ENCODE results near the gene PPP1R14B.
A peak's percentile ranks its signal among the peaks of the same experiment; 100 is the strongest.

Gene PPP1R14B, protein sequence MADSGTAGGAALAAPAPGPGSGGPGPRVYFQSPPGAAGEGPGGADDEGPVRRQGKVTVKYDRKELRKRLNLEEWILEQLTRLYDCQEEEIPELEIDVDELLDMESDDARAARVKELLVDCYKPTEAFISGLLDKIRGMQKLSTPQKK

DNA sequence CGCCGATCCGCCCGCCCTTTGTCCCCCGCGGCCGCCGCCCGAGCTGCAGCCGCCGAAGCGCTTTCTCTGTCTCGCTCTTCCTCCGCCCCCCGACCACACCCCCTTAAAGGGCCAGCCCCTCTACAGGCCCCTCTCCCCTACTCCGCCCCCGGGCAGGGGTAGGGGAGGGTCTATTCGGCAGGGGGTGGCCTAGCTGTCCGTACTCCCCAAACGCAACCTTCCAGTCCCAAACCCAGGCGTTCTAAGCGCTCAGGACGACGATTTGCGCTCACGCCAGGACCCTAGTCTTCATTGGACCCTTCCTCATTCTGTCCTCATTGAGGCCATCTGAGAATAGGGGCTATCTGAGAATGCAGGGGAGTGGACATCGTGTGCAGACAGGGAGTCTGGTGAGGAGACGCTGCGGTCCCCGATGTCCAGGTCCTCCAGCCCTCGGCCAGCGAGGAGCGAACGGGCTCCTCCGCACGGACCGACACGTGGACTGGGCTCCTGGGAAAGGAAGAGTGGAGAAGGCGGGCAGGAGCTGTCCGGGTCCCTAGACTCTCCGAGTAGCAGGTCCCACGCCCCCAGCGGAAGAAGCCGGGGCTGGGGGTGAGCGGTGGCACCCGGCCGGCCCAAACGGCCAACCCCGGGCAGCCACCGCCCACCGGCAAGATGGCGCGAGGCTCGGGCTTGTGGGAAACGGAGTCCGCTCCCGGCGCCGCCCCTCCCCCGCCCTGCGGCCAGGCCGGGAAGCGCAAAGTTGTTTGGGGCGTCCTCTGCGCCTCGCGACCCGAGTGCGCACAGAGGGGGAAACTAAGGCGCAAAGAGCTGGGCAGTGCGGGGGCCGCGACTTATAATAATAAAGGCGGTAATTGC is at the start of gene PPP1R14B:
PPP1R14B (minus strand) TSS at position 73 of the 858 bp plus-strand sequence. CDS start 270 bp downstream, outside the sequence.
- peak within 1 kb of the TSS; percentile 80 for H3K27ac ChIP-seq (ENCODE audit: low read length)

GRCh38 chr11:64296236-64296635 is 49.5 kb upstream of the PPP1R14B start:
- H3K9me3 ChIP-seq (ENCODE audit: control insufficient read depth, low read depth, low read length) = no peaks in the 10 kb centered on the region
- no peak overlapping the region for H3K9ac ChIP-seq (ENCODE audit: low read length)
- H3K4me1 ChIP-seq (ENCODE audit: control insufficient read depth, low read depth, low read length) = no peaks in the 10 kb centered on the region
- H3K4me3 ChIP-seq (ENCODE audit: low read length) = no peak overlapping the region
- H3K27ac ChIP-seq (ENCODE audit: low read length) = no peak overlapping the region
- H3K27me3 ChIP-seq (ENCODE audit: control insufficient read depth, insufficient read depth, low read length) = peaks cover 100% of the 10 kb centered on the region
- H3K36me3 ChIP-seq (ENCODE audit: control insufficient read depth, low read depth, low read length) = no peaks in the 10 kb centered on the region

More for the DNA sequence above, at the start of gene PPP1R14B:
- Histone ChIP-seq H3K27me3 (ENCODE audit: control insufficient read depth, insufficient read depth, low read length) (no peaks in the 10 kb centered on the region), H3K36me3 (ENCODE audit: control insufficient read depth, low read depth, low read length) (peaks cover 13% of the 10 kb centered on the region), H3K9ac (ENCODE audit: low read length) (peak within 1 kb of the TSS; percentile 91), H3K4me1 (ENCODE audit: control insufficient read depth, low read depth, low read length) (peaks cover 32% of the 10 kb centered on the region), H3K4me3 (ENCODE audit: low read length) (peak within 1 kb of the TSS; percentile 97), H3K9me3 (ENCODE audit: control insufficient read depth, low read depth, low read length) (no peaks in the 10 kb centered on the region)

DNA sequence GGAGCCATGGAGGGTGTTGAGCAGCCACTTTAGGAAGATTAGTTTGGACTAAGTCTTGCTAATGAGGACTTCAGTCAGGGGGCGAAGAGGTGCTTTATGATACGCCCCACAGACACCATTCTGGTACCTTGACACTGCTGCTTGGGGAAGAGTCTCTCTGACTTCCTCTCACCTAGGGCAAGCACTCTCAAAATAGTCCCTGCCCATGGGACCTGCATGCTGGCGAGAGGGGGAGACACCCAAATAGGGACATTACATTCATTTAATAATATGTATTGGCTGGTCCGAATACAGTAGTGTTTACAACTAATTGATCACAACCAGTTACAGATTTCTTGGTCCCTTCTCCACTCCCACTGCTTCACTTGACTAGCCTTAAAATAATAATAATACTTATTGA is 49.0 kb upstream of the PPP1R14B start:
- Histone ChIP-seq H3K27me3 (ENCODE audit: control insufficient read depth, insufficient read depth, low read length) (peaks cover 100% of the 10 kb centered on the region), H3K27ac (ENCODE audit: low read length) (no peak overlapping the region), H3K36me3 (ENCODE audit: control insufficient read depth, low read depth, low read length) (no peaks in the 10 kb centered on the region), H3K9ac (ENCODE audit: low read length) (no peak overlapping the region), H3K4me1 (ENCODE audit: control insufficient read depth, low read depth, low read length) (no peaks in the 10 kb centered on the region), H3K9me3 (ENCODE audit: control insufficient read depth, low read depth, low read length) (no peaks in the 10 kb centered on the region), H3K4me3 (ENCODE audit: low read length) (no peak overlapping the region)

- Histone ChIP-seq H3K9ac (ENCODE audit: low read length) (no peak overlapping the region), H3K9me3 (ENCODE audit: control insufficient read depth, low read depth, low read length) (no peaks in the 10 kb centered on the region), H3K4me3 (ENCODE audit: low read length) (no peak overlapping the region), H3K27ac (ENCODE audit: low read length) (no peak overlapping the region), H3K36me3 (ENCODE audit: control insufficient read depth, low read depth, low read length) (no peaks in the 10 kb centered on the region), H3K27me3 (ENCODE audit: control insufficient read depth, insufficient read depth, low read length) (peaks cover 100% of the 10 kb centered on the region), H3K4me1 (ENCODE audit: control insufficient read depth, low read depth, low read length) (no peaks in the 10 kb centered on the region)
Observed at GRCh38 chr11:64294774-64295173, 48.0 kb upstream of the PPP1R14B start.

DNA sequence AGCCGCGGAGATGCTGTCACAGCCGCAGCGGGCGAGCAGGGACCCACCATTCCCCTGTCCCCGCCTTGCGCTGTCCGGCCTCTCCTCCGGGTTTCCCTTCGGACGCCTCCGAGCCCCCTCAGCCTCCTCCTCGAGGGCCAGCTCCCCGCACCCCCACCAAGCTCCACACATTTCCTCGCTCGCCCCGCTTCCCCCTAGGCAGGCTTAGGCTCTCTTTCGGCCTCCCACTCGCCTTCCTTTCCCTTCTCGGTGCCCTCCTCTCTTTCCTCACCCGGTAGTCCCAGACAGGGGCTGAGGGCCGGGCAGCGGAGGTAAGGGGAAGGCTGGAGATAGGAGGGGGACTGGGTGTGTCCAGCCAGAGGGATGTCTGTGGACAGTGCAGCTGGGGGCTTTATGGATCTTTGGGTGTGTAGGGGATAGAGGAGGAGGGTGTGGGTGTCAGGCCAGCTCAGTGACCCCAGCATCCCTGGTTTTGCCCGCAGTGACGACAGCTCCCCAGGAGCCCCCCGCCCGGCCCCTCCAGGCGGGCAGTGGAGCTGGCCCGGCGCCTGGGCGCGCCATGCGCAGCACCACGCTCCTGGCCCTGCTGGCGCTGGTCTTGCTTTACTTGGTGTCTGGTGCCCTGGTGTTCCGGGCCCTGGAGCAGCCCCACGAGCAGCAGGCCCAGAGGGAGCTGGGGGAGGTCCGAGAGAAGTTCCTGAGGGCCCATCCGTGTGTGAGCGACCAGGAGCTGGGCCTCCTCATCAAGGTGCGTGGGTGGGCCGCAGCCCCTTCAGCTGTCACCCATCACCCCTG is 45.9 kb upstream of the PPP1R14B start:
- Histone ChIP-seq H3K9me3 (ENCODE audit: control insufficient read depth, low read depth, low read length) (no peaks in the 10 kb centered on the region), H3K9ac (ENCODE audit: low read length) (no peak overlapping the region), H3K4me3 (ENCODE audit: low read length) (no peak overlapping the region), H3K36me3 (ENCODE audit: control insufficient read depth, low read depth, low read length) (no peaks in the 10 kb centered on the region), H3K27me3 (ENCODE audit: control insufficient read depth, insufficient read depth, low read length) (peaks cover 87% of the 10 kb centered on the region), H3K27ac (ENCODE audit: low read length) (no peak overlapping the region), H3K4me1 (ENCODE audit: control insufficient read depth, low read depth, low read length) (no peaks in the 10 kb centered on the region)

GRCh38 chr11:64291752-64292459 is 45.2 kb upstream of the PPP1R14B start:
- Histone ChIP-seq H3K4me1 (ENCODE audit: control insufficient read depth, low read depth, low read length) (no peaks in the 10 kb centered on the region), H3K4me3 (ENCODE audit: low read length) (peak overlapping the region; percentile 37), H3K9ac (ENCODE audit: low read length) (no peak overlapping the region), H3K27me3 (ENCODE audit: control insufficient read depth, insufficient read depth, low read length) (peaks cover 80% of the 10 kb centered on the region), H3K9me3 (ENCODE audit: control insufficient read depth, low read depth, low read length) (no peaks in the 10 kb centered on the region), H3K36me3 (ENCODE audit: control insufficient read depth, low read depth, low read length) (no peaks in the 10 kb centered on the region), H3K27ac (ENCODE audit: low read length) (no peak overlapping the region)

- Histone ChIP-seq H3K9ac (ENCODE audit: low read length) (no peak within 1 kb of the TSS), H3K27me3 (ENCODE audit: control insufficient read depth, insufficient read depth, low read length) (peaks cover 74% of the 10 kb centered on the region), H3K9me3 (ENCODE audit: control insufficient read depth, low read depth, low read length) (no peaks in the 10 kb centered on the region), H3K4me3 (ENCODE audit: low read length) (peak within 1 kb of the TSS; percentile 37), H3K4me1 (ENCODE audit: control insufficient read depth, low read depth, low read length) (peaks cover under 1% of the 10 kb centered on the region), H3K27ac (ENCODE audit: low read length) (no peak within 1 kb of the TSS), H3K36me3 (ENCODE audit: control insufficient read depth, low read depth, low read length) (no peaks in the 10 kb centered on the region)
Observed at GRCh38 chr11:64291262-64291751, 44.6 kb upstream of the PPP1R14B start, which contains the start of gene KCNK4. Gene KCNK4 (plus strand): TSS chr11:64291302. CDS start chr11:64293019, 1,717 bp downstream.

DNA sequence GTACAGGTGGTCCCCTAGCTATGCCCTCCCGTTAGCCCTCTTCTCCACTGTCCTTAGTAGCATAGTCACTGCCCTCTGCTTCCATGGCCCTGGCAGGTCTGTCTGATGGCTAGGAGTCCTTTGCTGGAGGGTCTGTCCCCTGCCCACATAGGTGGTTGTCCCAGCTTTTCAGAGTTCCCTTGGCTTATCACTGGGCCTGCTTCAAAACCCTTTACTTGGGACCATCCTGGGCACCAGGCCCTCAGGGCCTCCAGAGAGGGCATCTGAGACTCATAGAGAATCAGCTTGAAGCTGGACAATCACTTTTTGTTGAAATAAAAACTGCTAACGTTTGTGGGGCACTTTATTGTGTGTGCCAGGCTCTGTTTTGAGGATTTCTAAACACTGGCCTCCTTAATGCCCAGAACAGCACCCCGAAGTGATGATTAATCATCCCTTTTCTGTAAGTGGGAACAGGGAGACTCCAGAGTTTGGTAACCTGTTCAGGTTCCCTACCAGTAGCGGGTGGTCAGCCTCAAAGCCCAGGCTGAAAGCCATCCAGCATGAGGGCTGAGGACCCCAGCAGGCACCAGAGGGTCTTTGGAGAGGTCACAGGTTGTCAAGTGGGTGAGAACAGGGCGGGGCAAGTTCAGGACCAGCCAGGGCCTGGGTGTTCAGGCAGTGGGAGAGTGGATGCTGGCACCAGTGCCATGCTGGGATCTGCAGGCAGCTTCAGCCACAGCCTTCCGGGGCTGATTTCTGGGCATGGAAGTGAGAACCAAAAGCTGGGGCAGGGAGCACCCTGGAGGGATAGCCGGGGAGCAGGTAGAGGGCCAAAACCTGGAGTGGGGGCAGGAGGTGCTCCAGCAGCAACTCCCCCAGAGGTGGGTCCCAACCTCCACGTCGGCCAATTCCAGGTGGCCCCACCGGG is 43.9 kb upstream of the PPP1R14B start:
- Histone ChIP-seq H3K9ac (ENCODE audit: low read length) (no peak overlapping the region), H3K36me3 (ENCODE audit: control insufficient read depth, low read depth, low read length) (no peaks in the 10 kb centered on the region), H3K27ac (ENCODE audit: low read length) (no peak overlapping the region), H3K4me1 (ENCODE audit: control insufficient read depth, low read depth, low read length) (peaks cover 3% of the 10 kb centered on the region), H3K4me3 (ENCODE audit: low read length) (peak overlapping the region; percentile 37), H3K9me3 (ENCODE audit: control insufficient read depth, low read depth, low read length) (no peaks in the 10 kb centered on the region), H3K27me3 (ENCODE audit: control insufficient read depth, insufficient read depth, low read length) (peaks cover 67% of the 10 kb centered on the region)

DNA sequence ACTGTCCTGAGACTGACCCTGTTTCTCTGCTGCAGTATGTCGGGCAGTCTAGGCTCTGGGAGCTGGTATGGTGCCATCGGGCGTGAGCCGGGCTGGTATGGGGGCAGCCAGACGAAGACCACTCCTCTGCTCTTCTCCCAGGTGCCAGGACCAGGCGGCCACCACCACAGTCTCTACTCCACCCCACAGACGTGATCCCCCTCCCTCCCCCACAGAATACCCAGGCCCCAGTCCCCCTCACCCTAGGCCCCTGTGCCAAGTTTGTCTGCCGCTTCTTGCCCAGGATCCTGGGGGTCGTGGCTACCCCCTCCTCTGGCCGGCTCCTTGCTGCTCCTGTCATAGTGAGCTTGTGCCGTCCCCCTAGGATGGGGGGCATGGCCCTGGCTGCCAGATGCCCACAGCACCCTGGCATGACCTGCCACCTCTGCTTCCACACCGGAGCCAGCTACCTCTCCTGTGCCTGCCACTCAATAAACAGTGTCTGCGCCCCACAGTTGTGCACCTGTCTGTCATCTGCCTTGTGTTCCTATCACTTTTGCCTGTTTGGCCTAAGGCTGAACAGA is 42.3 kb upstream of the PPP1R14B start:
- Histone ChIP-seq H3K36me3 (ENCODE audit: control insufficient read depth, low read depth, low read length) (no peaks in the 10 kb centered on the region), H3K4me3 (ENCODE audit: low read length) (no peak overlapping the region), H3K9ac (ENCODE audit: low read length) (no peak overlapping the region), H3K9me3 (ENCODE audit: control insufficient read depth, low read depth, low read length) (no peaks in the 10 kb centered on the region), H3K27ac (ENCODE audit: low read length) (no peak overlapping the region), H3K4me1 (ENCODE audit: control insufficient read depth, low read depth, low read length) (peaks cover 3% of the 10 kb centered on the region), H3K27me3 (ENCODE audit: control insufficient read depth, insufficient read depth, low read length) (peaks cover 52% of the 10 kb centered on the region)

DNA sequence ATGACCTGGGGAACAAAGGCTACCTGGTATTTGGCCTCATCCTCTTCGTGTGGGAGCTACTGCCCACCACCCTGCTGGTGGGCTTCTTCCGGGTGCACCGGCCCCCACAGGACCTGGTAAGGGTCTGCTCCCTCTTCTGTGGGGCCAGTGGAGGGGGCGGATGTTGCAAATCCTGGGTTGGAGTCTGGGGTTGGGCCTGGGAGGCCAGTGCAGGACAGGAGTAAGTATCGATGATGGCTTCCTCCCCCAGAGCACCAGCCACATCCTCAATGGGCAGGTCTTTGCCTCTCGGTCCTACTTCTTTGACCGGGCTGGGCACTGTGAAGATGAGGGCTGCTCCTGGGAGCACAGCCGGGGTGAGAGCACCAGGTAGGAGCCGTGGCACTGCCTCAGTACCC is 41.6 kb upstream of the PPP1R14B start:
- peaks cover 3% of the 10 kb centered on the region for H3K4me1 ChIP-seq (ENCODE audit: control insufficient read depth, low read depth, low read length)
- H3K27ac ChIP-seq (ENCODE audit: low read length) = no peak overlapping the region
- no peak overlapping the region for H3K4me3 ChIP-seq (ENCODE audit: low read length)
- no peaks in the 10 kb centered on the region for H3K36me3 ChIP-seq (ENCODE audit: control insufficient read depth, low read depth, low read length)
- H3K9ac ChIP-seq (ENCODE audit: low read length) = no peak overlapping the region
- peaks cover 44% of the 10 kb centered on the region for H3K27me3 ChIP-seq (ENCODE audit: control insufficient read depth, insufficient read depth, low read length)
- H3K9me3 ChIP-seq (ENCODE audit: control insufficient read depth, low read depth, low read length) = no peaks in the 10 kb centered on the region

Measured in iPS-18a (cell line).